HG03558 (cell line): ENCODE results near the gene ZNF549.

Source experiments
- ATAC-seq: cut with Tn5 transposase; IDR thresholded peaks from one replicate; pipeline ENCODE4 v1.9.1; 2021; ENCODE audit warnings: moderate number of reproducible peaks; ENCODE audit not compliant: unreplicated experiment; ENCODE audit errors: extremely low read depth

Gene ZNF549

DNA sequence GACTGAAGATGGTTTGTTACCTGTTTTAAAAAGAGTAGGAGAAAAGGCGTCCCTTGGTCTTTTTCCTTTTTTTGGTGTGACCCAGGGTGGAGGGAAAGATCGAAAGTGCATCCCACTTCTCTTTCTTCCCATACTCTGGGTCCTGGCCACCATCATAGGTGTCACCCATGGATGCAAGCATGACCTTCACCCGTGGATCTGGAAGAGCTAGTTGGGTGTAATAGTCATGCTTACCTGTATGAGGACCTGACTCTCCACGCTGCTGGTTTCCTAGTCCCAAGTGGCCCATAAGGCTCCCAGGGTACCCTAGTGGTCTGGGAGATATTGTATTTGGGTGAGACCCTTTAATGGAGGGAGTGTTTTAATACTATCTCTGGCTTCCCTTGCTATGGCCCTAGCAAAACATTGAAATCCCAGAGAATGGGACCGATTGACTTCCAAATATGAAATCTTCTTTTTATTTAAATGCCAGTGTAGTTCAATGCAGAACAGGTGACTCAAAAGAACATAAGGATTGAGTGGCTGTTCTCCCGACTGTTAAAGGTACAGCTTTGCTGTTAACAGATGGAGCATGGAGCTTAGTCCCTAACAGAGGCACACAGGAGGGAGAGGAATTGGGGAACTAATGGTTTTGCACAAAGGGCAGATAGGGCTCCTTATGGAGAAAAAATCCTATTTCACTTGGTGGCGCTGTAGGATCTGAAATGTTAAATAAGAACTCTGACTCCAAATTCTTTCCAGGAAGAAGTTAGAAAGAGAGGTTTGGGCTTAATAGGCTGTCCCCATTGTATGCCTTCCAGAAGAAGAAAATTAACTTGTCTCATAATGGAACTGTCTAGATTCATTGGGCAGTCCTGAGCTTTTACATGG is 39.5 kb downstream of the ZNF549 start:
- no peak for ATAC-seq

DNA sequence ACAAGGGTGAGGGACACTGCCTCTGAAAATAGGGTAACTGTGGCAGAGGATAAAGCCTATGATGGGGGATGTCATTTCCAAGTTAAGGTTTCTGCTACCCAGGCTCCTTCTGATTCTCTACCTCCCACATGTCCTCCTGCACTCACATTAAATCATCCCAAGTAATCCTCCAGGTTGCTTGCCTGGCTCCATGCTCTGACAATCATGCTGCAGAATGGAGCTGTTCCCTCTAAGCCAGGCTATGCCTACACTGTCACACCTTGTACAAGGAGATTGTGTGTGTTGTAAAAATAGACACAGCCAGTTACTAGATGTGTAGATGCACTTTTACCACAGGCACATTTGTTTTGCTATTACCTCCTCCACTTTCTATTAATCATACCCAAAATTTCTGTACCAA is 43.6 kb downstream of the ZNF549 start:
- no peak for ATAC-seq

DNA sequence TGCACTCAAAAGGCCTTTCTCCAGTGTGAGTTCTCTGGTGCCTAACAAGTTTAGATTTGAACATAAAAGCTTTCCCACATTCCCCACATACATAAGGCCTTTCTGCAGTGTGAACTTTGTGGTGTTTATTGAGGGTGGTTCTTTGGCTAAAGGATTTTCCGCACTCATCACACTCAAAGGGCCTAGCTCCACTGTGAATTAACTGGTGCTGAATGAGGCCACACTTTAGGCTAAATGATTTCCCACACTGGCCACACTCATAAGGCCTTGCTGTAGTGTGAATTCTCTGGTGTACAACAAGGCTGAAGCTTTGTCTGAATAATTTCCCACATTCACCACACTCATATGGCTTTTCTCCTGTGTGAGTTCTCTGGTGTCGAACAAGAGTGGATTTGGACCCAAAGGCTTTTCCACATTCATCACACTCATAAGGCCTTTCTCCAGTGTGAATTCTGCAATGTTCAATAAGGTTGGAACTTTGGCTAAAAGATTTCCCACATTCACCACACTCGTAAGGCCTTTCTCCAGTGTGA is 45.3 kb downstream of the ZNF549 start:
- no peak for ATAC-seq

DNA sequence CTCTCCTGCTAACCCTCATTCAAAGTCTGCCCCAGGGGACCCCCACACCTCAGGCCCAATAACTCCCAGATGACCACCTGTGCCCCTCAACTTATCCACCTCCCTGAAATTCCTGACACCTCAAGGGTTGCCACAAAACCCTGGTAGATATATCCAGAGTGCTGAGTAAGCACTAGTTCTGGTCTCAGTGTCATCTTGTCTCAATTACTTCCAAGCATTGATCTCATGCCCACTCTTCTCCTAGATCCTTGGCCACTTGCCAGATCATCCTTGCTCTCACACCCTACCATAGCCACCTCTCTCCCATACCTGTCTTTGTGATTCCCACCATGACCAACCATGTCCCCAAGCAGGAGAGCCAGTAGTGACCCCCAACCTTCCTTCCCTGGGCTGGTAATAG is 49.5 kb downstream of the ZNF549 start:
- ATAC-seq, result no peak

DNA sequence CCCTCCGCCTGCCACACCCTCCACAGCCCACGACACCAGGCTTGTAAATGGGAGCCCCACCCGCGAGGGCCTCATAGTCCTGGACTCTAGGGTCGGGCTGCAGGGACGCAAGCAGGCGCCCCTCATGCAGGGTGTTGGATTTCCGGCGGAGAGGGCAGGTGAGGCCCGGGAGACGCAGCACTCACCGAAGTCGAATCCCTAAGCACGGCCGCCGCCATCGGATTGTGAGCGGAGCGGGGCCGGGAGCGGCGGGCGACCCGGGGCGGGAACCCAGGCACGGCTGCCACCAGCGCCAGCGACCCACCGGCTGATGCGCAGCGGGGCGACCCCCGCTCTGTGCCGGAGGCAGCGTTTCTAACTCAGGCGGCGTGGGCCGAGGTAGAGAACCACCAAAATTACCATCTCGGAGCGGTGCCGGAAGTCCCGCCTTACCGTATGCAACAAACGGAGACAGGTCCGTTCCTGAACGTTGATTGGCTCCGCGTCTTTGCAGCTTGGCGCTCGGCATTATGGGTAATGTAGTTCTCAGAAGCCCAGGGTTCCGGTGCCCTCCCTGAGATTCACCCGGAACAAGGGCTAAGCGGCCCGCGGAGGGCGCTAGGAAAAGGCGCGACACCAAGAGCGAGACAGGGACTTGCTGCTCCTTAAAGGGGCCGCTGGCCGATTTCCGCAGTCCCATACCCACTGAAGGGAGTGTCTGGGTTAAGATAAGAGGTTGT is 51.5 kb downstream of the ZNF549 start, which contains the start of gene ZNF416:
TSS of gene ZNF416 (minus strand) at position 425 of the 719 bp plus-strand sequence. CDS start at position 218, 207 bp downstream.
- peak; percentile 85 for ATAC-seq

DNA sequence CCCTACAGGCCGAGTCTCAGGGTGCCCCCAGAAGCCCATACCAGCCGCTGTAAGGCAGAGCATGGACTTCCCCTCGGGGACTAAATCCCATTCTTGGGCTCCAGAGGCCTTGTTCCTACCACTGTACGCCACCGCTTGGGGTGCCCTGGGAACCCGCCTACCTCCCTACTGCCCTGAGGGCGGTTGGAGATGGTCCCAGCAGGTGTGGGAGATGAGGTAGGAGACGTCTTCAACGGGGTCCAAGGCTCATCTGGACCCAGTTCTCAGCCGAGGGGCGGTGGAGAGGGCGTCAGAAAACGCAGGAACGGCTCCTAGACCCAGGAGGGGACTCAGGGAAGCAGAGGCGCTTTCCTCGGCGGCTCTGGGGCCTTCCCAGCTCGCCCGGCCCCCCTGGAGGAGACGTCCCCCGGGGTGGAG is 56.0 kb downstream of the ZNF549 start:
- ATAC-seq, result no peak

DNA sequence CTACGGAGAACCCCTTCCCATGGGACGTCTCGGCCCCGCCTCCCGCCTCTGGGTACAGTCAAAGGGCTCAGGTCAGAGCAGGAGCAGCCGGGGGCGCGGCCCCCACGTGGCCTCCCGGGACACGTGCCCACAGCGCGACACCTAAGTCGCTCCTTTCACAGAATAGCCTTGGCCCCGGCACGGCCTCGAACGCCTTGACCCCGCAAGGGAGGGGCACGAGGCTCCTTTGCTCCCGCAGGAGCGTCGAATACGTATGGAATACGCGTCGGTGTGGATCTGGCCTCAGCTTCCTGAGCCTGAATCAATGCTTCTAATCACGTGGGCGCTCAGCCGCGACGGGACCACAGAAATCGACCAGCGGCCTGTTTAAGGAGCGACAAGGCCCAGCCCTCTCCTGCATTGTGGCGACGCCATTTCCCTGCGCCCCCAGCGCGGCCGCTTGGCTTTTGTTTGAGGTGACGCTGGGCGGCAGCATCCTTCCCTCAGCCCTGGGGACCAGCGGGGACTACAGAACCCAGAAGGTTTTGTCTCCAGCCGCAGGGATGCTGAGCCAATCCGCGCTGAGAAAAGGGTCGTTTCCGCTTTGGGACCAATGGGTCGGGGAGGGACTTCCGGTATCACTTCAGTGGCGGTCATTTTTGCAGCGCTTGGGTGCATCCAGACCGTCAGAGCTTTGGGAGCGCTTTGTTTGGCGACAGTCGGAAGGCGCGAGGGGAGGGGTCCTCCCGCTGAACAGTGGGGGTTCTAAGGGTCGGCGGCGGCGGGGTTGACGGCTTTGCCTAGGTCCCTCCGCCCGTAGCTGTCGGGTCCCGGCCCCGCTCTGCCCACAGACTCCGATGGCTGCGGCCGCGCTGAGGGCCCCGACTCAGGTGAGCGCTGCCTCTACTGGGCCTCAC is 56.6 kb downstream of the ZNF549 start, which contains the start of gene ZIK1:
TSS of gene ZIK1 (plus strand) at position 625 of the 896 bp plus-strand sequence. CDS start at position 837, 212 bp downstream.
- peak; percentile 52 for ATAC-seq

DNA sequence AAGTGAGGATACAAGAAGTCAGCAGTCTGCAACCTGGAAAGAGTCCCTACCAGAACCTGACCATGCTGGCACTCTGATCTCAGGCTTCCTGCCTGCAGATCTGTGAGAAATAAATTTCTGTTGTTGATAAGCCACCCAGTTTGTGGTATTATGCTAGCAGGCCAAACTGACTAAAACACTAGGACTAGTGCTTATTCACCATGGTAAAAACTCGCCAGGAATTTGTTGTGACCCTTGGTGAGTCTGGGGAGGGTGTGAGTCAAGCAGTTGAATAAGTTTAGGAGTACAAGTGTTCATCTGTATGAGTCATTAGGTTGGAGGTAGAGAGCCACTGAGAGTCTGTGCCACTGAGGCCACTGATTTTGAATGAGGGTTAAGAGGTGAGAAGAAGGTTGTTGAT is 60.4 kb downstream of the ZNF549 start:
- no peak for ATAC-seq

DNA sequence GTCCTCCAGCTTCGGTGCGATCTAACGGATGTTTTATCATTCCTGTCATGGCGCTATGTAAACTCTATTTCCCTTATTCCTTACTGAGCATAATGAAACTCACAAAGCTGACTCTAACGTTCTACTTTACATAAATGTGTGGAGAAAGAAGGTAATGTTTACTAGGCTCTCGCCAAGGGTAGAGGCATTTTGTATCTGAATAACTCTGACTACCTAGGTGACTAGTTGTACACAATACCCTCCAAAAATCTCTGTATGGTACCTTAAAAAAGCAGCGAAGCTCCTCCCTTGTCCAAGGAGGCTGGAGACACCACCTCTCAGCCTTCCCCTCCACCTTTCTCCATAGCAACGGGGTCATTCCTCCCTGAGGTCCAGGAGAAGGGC is 72.2 kb downstream of the ZNF549 start:
- no peak for ATAC-seq

DNA sequence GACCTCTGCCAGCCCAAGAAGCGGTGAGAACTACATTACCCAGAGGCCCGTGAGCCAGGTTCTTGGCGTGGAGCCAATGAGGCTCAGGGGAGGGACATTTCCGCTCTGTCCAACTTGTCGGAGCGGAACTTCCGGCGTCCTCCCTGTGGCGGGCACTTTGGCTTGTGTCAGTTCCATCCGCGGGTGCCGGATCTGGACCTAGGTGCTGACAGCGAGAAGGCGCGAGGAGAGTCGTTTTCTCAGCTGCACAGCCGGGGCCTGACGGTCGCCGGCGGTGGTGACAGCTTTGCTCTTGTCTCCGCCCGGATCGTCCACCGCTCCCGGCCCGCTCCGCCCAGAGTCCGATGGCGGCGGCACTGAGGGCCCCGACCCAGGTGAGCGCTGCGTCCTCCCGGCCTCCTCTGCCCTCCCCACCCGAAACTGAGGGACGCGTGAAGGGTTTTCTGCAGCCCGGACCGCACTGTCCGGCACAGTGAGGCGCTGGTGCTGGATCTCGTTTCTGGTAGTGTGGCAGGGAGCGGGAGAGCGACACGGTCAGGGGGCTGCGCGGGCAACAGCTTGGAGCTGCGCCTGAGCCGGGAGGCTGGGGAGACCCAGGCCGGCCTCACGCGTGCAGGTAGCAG is 72.7 kb downstream of the ZNF549 start, which contains the start of gene ZNF530:
TSS of gene ZNF530 (plus strand) at position 125 of the 623 bp plus-strand sequence. CDS start 4,461 bp downstream, outside the sequence.
- peak; percentile 80 for ATAC-seq

DNA sequence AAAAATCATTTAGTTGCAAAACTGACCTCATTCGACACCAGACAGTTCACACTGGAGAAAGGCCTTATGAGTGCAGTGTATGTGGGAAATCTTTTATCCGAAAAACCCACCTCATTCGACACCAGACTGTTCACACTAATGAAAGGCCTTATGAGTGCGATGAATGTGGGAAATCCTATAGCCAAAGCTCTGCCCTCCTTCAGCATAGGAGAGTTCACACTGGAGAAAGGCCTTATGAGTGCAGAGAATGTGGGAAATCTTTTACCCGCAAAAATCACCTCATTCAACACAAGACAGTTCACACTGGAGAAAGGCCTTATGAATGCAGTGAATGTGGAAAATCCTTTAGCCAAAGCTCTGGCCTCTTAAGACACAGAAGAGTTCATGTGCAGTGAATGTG is 79.8 kb downstream of the ZNF549 start:
- ATAC-seq, result no peak
